MM.1S (cell line): ENCODE measurements around the gene ADCY3.

Experiments
- DNase-seq: peaks from one replicate; pipeline ENCODE4 v3.0.0-alpha.2; 2015
- H2AFZ ChIP-seq: fragments of 300-600 bp; sonication (generic); 2 replicates; pipeline ENCODE4 v1.6.0; 2016; ENCODE audit warnings: antibody characterized with exemption, low read length
- H3F3A ChIP-seq: fragments of 300-600 bp; sonication (generic); 2 replicates; pipeline ENCODE4 v1.6.1; 2016; ENCODE audit warnings: mild to moderate bottlenecking, antibody characterized with exemption, low read length, moderate library complexity, mixed read lengths; ENCODE audit not compliant: insufficient read depth
- H3K27ac ChIP-seq: fragments of 300-600 bp; sonication (generic); 2 replicates; pipeline ENCODE4 v1.5.1; 2016; ENCODE audit warnings: mild to moderate bottlenecking, low read length
- H3K27me3 ChIP-seq: fragments of 300-600 bp; sonication (generic); replicated peaks from 2 replicates; pipeline ENCODE4 v1.6.0; 2016; ENCODE audit warnings: low read length; ENCODE audit not compliant: insufficient read depth
- H3K36me3 ChIP-seq: fragments of 300-600 bp; sonication (generic); replicated peaks from 2 replicates; pipeline ENCODE4 v1.6.1; 2016; ENCODE audit warnings: mild to moderate bottlenecking, low read length, mixed read lengths; ENCODE audit not compliant: insufficient read depth
- H3K4me1 ChIP-seq: fragments of 300-600 bp; sonication (generic); 2 replicates; pipeline ENCODE4 v1.6.1; 2016; ENCODE audit warnings: low read length, mixed read lengths
- H3K4me2 ChIP-seq: fragments of 300-600 bp; sonication (generic); 2 replicates; pipeline ENCODE4 v1.6.0; 2016; ENCODE audit warnings: low read depth, low read length
- H3K4me3 ChIP-seq: fragments of 300-600 bp; sonication (generic); 2 replicates; pipeline ENCODE4 v1.5.1; 2016; ENCODE audit warnings: low read length, mixed read lengths
- H3K79me2 ChIP-seq: fragments of 300-600 bp; sonication (generic); 2 replicates; pipeline ENCODE4 v1.6.1; 2016; ENCODE audit warnings: mixed run types, low read length, mixed read lengths
- H3K9ac ChIP-seq: fragments of 300-600 bp; sonication (generic); 2 replicates; pipeline ENCODE4 v1.6.1; 2016; ENCODE audit warnings: low read length, mixed read lengths
- H3K9me2 ChIP-seq: fragments of 300-600 bp; sonication (generic); replicated peaks from 2 replicates; pipeline ENCODE4 v1.6.1; 2016; ENCODE audit warnings: mild to moderate bottlenecking, low read length, mixed read lengths; ENCODE audit not compliant: insufficient read depth
- H3K9me3 ChIP-seq: fragments of 300-600 bp; sonication (generic); replicated peaks from 2 replicates; pipeline ENCODE4 v1.6.1; 2016; ENCODE audit warnings: mild to moderate bottlenecking, low read length, mixed read lengths; ENCODE audit not compliant: insufficient read depth
- H4K20me1 ChIP-seq: fragments of 300-600 bp; sonication (generic); 2 replicates; pipeline ENCODE4 v1.6.1; 2016; ENCODE audit warnings: mild to moderate bottlenecking, low read length, moderate library complexity, mixed read lengths; ENCODE audit not compliant: insufficient read depth
- EZH2 ChIP-seq: fragments of 300-600 bp; sonication (generic); optimal IDR thresholded peaks from 2 replicates; pipeline ENCODE3; 2017; ENCODE audit warnings: low read depth, mild to moderate bottlenecking, antibody characterized with exemption, low read length, mixed read lengths
- EZH2phosphoT487 ChIP-seq: fragments of 300-600 bp; sonication (generic); IDR thresholded peaks from 2 replicates; pipeline ENCODE4 v1.6.1; 2018; ENCODE audit warnings: antibody characterized with exemption, low read length
- TF ChIP-seq, protein P1 (sequence below): fragments of 300-600 bp; sonication (generic); IDR thresholded peaks from 2 replicates; pipeline ENCODE4 v1.5.1; 2016; ENCODE audit warnings: antibody characterized with exemption, low read length, mixed read lengths

Gene ADCY3

GRCh38 chr2:24907116-24907515 lies 12.9 kb downstream of the ADCY3 start:
- Histone ChIP-seq H3K79me2 (peaks cover 91% of the 10 kb centered on the region), H3K36me3 (0 out of 2 replicates have a peak, but pooled peaks cover 2% of the 10 kb centered on the region), H3K4me2 (no peak overlapping the region), H4K20me1 (no peaks in the 10 kb centered on the region; the same call in 1 of the 2 replicates), H3K9ac (no peak overlapping the region), H3K4me1 (no peaks in the 10 kb centered on the region), H2AFZ (no peak overlapping the region), H3K27ac (no peak overlapping the region), H3K9me3 (no peaks in the 10 kb centered on the region), H3F3A (no peaks in the 10 kb centered on the region; the same call in 1 of the 2 replicates), H3K9me2 (no peaks in the 10 kb centered on the region), H3K4me3 (no peak overlapping the region), H3K27me3 (no peaks in the 10 kb centered on the region)
- TF ChIP-seq EZH2 = no peak
- no peak for TF ChIP-seq EZH2phosphoT487
- TF ChIP-seq, protein P1, sequence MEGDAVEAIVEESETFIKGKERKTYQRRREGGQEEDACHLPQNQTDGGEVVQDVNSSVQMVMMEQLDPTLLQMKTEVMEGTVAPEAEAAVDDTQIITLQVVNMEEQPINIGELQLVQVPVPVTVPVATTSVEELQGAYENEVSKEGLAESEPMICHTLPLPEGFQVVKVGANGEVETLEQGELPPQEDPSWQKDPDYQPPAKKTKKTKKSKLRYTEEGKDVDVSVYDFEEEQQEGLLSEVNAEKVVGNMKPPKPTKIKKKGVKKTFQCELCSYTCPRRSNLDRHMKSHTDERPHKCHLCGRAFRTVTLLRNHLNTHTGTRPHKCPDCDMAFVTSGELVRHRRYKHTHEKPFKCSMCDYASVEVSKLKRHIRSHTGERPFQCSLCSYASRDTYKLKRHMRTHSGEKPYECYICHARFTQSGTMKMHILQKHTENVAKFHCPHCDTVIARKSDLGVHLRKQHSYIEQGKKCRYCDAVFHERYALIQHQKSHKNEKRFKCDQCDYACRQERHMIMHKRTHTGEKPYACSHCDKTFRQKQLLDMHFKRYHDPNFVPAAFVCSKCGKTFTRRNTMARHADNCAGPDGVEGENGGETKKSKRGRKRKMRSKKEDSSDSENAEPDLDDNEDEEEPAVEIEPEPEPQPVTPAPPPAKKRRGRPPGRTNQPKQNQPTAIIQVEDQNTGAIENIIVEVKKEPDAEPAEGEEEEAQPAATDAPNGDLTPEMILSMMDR = no peak
- no peak for DNase-seq

- Histone ChIP-seq H3K79me2 (peaks cover 89% of the 10 kb centered on the region), H3K9me3 (no peaks in the 10 kb centered on the region), H3K4me3 (no peak overlapping the region), H2AFZ (no peak overlapping the region), H3K4me1 (no peaks in the 10 kb centered on the region), H3K27ac (no peak overlapping the region), H3K27me3 (no peaks in the 10 kb centered on the region), H3K9me2 (no peaks in the 10 kb centered on the region), H3F3A (no peaks in the 10 kb centered on the region; the same call in 1 of the 2 replicates), H3K9ac (no peak overlapping the region), H3K4me2 (no peak overlapping the region), H4K20me1 (no peaks in the 10 kb centered on the region; the same call in 1 of the 2 replicates), H3K36me3 (no peaks in the 10 kb centered on the region)
- no peak for DNase-seq
- TF ChIP-seq, protein P1 = no peak
- TF ChIP-seq EZH2phosphoT487 = no peak
- no peak for TF ChIP-seq EZH2
Measured at GRCh38 chr2:24906466-24906865, 13.6 kb downstream of the ADCY3 start.

GRCh38 chr2:24903161-24904103 lies 16.6 kb downstream of the ADCY3 start:
- Histone ChIP-seq H3K27ac (no peak overlapping the region), H3K79me2 (peaks cover 88% of the 10 kb centered on the region), H2AFZ (no peak overlapping the region), H3K4me2 (no peak overlapping the region), H3F3A (no peaks in the 10 kb centered on the region; the same call in 1 of the 2 replicates), H3K9me3 (no peaks in the 10 kb centered on the region), H3K27me3 (no peaks in the 10 kb centered on the region), H3K9ac (no peak overlapping the region), H3K9me2 (no peaks in the 10 kb centered on the region), H4K20me1 (no peaks in the 10 kb centered on the region), H3K4me1 (no peaks in the 10 kb centered on the region), H3K36me3 (peaks cover 4% of the 10 kb centered on the region), H3K4me3 (no peak overlapping the region)
- TF ChIP-seq EZH2 (no peak), EZH2phosphoT487 (no peak)
- TF ChIP-seq, protein P1 = no peak
- DNase-seq = no peak
